ENCODE data around the gene TPST2. TPM values are rescaled to one million over a fixed set of nuclear protein-coding genes. Genes with fewer than 3 reads are reported as not detected.
A peak's percentile ranks its signal among the peaks of the same experiment; 100 is the strongest.

TPST2 gene
- total RNA-seq, 1 donor from 2014 or later = 26.2 TPM

DNA sequence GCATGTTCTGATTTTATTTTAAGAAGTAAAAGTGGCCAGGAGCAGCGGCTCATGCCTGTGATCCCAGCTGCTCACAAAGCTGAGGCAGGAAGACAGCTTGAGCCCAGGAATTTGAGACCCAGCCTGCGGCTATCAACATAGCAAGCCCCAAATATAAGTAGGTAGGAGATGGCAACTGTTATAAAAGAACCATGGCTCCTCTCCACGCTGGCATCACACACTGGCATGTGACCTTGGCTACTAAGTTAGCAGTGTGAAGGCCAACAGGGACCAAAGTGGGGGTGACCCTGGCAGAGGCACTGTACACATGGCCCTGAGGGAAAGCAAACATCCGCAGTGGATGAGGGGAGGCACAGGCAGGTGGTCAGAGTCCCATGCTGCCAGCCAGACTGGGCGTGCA lies 33.0 kb downstream of the TPST2 start:
- TF ChIP-seq, protein P1, sequence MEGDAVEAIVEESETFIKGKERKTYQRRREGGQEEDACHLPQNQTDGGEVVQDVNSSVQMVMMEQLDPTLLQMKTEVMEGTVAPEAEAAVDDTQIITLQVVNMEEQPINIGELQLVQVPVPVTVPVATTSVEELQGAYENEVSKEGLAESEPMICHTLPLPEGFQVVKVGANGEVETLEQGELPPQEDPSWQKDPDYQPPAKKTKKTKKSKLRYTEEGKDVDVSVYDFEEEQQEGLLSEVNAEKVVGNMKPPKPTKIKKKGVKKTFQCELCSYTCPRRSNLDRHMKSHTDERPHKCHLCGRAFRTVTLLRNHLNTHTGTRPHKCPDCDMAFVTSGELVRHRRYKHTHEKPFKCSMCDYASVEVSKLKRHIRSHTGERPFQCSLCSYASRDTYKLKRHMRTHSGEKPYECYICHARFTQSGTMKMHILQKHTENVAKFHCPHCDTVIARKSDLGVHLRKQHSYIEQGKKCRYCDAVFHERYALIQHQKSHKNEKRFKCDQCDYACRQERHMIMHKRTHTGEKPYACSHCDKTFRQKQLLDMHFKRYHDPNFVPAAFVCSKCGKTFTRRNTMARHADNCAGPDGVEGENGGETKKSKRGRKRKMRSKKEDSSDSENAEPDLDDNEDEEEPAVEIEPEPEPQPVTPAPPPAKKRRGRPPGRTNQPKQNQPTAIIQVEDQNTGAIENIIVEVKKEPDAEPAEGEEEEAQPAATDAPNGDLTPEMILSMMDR (IDR thresholded peaks at IDR 0.05; ENCODE audit: insufficient read depth, low read length, poor library complexity, severe bottlenecking) = no peak
- DNase-seq (ENCODE audit: low read depth) = no peak
- H3K36me3 ChIP-seq (ENCODE audit: control insufficient read depth, insufficient read depth, low read length) = no peaks in the 10 kb centered on the region
- no peak overlapping the region for H3K4me3 ChIP-seq (ENCODE audit: low read depth, low read length)
- H3K27me3 ChIP-seq (ENCODE audit: control insufficient read depth, insufficient read depth, low read length) = no peaks in the 10 kb centered on the region

DNA sequence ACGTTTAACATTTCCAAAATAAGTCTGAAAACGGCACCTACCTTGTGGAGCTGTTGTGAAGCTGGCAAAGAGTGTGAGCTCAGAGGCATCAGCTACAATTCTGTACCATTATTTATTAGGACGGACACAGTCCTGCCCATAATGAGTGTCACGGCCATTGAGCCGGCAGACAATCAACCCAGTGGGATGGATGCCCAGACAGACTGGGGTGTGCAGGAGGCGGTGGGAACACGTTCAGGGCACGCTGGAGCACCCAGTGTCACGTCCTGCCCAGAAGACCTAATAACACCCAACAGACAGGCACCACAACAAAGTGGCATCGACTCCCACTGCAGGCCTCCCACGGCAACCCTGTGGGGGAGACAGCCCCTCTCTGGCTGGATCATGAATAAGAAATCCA lies 34.5 kb downstream of the TPST2 start:
- Histone ChIP-seq H3K36me3 (ENCODE audit: control insufficient read depth, insufficient read depth, low read length) (no peaks in the 10 kb centered on the region), H3K27me3 (ENCODE audit: control insufficient read depth, insufficient read depth, low read length) (no peaks in the 10 kb centered on the region), H3K4me3 (ENCODE audit: low read depth, low read length) (no peak overlapping the region)
- DNase-seq (ENCODE audit: low read depth) = no peak
- TF ChIP-seq, protein P1 (IDR thresholded peaks at IDR 0.05; ENCODE audit: insufficient read depth, low read length, poor library complexity, severe bottlenecking) = no peak

DNA sequence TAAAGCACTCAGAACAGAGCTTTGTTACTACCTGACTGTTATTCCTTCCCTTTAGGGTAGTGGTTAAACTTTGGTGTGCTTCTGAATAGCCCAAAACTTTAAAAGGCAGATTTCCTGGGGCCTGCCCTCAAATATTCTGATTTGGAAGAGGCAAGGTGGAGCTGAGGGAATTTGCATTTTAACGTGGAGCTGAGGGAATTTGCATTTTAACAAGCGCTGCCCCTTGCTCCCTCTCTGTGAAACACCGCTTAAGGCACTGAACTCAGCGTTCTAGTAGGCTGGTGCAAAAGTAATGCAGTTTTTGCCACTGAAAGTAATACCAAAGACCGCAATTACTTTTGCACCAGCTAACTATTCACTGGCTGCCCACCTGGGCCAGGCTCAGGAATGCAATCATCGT lies 35.0 kb downstream of the TPST2 start:
- H3K4me3 ChIP-seq (ENCODE audit: low read depth, low read length) = no peak overlapping the region
- H3K27me3 ChIP-seq (ENCODE audit: control insufficient read depth, insufficient read depth, low read length) = no peaks in the 10 kb centered on the region
- DNase-seq (ENCODE audit: low read depth) = no peak
- H3K36me3 ChIP-seq (ENCODE audit: control insufficient read depth, insufficient read depth, low read length) = no peaks in the 10 kb centered on the region
- TF ChIP-seq, protein P1 (IDR thresholded peaks at IDR 0.05; ENCODE audit: insufficient read depth, low read length, poor library complexity, severe bottlenecking) = no peak

DNA sequence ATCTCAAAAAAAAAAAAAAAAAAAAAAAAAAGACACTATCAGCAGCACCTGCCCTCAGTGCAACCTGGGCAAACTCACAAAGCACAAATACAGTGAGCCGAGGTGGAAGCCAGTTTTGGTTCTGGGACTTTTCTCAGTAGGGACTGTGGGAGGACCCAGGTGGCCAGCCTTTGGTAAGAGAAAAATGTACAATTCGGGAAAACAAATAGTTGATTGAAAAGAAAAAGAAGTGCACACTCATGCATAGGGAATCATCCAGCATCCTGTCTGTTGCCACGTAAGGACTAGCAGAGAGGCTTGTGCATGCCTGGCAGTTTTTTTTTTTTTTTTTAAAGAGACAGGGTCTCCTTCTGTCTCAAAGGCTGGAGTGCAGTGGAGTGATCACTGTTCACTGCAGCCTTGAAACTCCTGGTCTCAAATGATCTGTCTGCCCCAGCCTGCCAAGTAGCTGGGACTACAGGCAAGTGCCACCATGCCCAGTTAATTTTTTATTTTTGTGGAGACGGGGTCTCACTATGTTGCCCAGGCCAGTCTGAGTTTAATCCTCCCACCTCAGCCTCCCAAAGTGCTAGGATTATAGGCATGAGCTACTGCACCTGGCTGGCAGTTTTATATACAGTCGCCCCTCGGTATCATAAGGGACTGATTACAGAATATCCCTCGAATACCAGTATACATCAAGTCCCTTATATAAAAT lies 36.7 kb downstream of the TPST2 start:
- no peaks in the 10 kb centered on the region for H3K36me3 ChIP-seq (ENCODE audit: control insufficient read depth, insufficient read depth, low read length)
- H3K27me3 ChIP-seq (ENCODE audit: control insufficient read depth, insufficient read depth, low read length) = no peaks in the 10 kb centered on the region
- no peak overlapping the region for H3K4me3 ChIP-seq (ENCODE audit: low read depth, low read length)
- peak; percentile 57 for DNase-seq (ENCODE audit: low read depth)
- TF ChIP-seq, protein P1 (IDR thresholded peaks at IDR 0.05; ENCODE audit: insufficient read depth, low read length, poor library complexity, severe bottlenecking) = no peak

DNA sequence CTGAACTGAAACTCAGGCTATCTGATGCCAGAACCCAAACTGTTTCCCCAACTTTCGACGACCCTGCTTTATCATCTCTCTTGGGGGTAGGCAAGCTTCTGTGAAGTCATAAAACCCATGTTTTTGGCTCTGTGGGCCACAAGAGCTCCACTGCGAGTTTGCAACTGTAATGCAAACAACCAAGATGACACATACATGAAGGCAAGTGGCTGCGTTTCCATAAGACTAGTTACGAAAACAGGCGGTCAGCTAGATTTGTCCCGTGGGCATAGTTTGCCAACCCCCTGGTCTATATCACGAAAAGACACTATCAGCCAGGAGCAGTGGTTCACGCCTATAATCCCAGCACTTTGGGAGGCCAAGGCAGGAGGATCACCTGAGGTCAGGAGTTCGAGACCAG lies 37.5 kb downstream of the TPST2 start:
- Histone ChIP-seq H3K36me3 (ENCODE audit: control insufficient read depth, insufficient read depth, low read length) (no peaks in the 10 kb centered on the region), H3K27me3 (ENCODE audit: control insufficient read depth, insufficient read depth, low read length) (no peaks in the 10 kb centered on the region), H3K4me3 (ENCODE audit: low read depth, low read length) (no peak overlapping the region)
- TF ChIP-seq, protein P1 (IDR thresholded peaks at IDR 0.05; ENCODE audit: insufficient read depth, low read length, poor library complexity, severe bottlenecking) = no peak
- no peak for DNase-seq (ENCODE audit: low read depth)

DNA sequence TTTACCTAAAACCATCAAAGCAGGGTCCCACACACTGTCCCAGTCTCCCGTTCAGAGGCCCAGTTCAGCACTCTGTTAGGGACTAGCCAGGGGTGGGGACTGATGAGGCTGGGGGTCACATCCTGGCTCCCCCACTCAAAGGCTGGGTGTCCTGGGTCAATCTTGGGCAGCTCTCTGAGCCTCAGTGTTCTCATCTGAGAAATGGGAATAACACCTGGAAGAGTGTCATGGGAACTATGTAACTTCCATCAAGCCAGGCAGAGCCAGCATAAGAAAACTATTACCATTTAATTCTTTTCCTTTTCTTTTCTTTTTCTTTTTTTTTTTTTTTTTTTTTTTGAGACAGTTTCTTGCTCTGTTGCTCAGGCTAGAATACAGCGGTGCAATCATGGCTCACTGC lies 38.4 kb downstream of the TPST2 start:
- TF ChIP-seq, protein P1 (IDR thresholded peaks at IDR 0.05; ENCODE audit: insufficient read depth, low read length, poor library complexity, severe bottlenecking) = no peak
- H3K36me3 ChIP-seq (ENCODE audit: control insufficient read depth, insufficient read depth, low read length) = no peaks in the 10 kb centered on the region
- DNase-seq (ENCODE audit: low read depth) = no peak
- no peak overlapping the region for H3K4me3 ChIP-seq (ENCODE audit: low read depth, low read length)
- H3K27me3 ChIP-seq (ENCODE audit: control insufficient read depth, insufficient read depth, low read length) = no peaks in the 10 kb centered on the region
